Neural progenitor cell (in vitro differentiated cells): Measurements from ENCODE around the gene MESP2.

Source experiments
- EZH2 ChIP-seq: fragments of 200-600 bp; sonication (generic); IDR thresholded peaks from 2 replicates; pipeline ENCODE4 v1.6.1; 2017; ENCODE audit warnings: antibody characterized with exemption, mild to moderate bottlenecking, moderate library complexity
- TF ChIP-seq, protein P1 (sequence below): fragments of 200-600 bp; sonication (generic); IDR thresholded peaks from 2 replicates; pipeline ENCODE4 v1.5.1; 2017; ENCODE audit warnings: antibody characterized with exemption, mild to moderate bottlenecking

DNA sequence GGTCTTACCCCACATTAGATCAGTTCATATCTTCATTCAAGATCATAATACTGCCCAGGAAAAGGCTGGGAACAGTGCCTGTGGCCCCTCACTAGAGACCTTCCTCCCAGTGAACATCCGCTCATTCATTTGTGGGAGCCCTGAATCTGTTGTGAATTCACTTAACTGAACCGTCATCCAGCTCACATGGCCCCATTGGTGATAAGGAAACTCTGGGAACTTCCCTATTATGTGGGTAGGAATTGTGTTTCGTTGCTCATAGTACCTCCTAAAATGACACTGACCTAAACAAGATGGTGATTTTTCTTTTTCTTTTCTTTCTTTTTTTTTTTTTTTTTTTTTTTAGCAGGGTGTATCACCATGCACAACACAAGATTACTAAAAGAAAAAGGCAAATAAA lies 6.8 kb upstream of the MESP2 start:
- TF ChIP-seq, protein P1, sequence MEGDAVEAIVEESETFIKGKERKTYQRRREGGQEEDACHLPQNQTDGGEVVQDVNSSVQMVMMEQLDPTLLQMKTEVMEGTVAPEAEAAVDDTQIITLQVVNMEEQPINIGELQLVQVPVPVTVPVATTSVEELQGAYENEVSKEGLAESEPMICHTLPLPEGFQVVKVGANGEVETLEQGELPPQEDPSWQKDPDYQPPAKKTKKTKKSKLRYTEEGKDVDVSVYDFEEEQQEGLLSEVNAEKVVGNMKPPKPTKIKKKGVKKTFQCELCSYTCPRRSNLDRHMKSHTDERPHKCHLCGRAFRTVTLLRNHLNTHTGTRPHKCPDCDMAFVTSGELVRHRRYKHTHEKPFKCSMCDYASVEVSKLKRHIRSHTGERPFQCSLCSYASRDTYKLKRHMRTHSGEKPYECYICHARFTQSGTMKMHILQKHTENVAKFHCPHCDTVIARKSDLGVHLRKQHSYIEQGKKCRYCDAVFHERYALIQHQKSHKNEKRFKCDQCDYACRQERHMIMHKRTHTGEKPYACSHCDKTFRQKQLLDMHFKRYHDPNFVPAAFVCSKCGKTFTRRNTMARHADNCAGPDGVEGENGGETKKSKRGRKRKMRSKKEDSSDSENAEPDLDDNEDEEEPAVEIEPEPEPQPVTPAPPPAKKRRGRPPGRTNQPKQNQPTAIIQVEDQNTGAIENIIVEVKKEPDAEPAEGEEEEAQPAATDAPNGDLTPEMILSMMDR: no peak
- TF ChIP-seq EZH2: no peak
